Neural crest cell (in vitro differentiated cells): ENCODE measurements around the gene C13orf42. TPM values are rescaled to one million over a fixed set of nuclear protein-coding genes. Genes with fewer than 3 reads are reported as not detected.
"Not testable (repeated sequence)": the region's sequence is repeated elsewhere in the genome, so short reads cannot be mapped to it uniquely, and the experiment has no call there.

Experiments used
- DNase-seq: peaks from one replicate; pipeline ENCODE4 v3.0.0; 2021; ENCODE audit warnings: low read depth, mixed read lengths, low spot score
- H3K27ac Mint-ChIP-seq: one replicate; pipeline ENCODE4 v1.8.0; 2021; ENCODE audit warnings: mild to moderate bottlenecking, mixed read lengths; ENCODE audit not compliant: unreplicated experiment
- H3K27me3 Mint-ChIP-seq: 2 replicates; pipeline ENCODE4 v1.8.0; 2021; ENCODE audit warnings: low read depth, mild to moderate bottlenecking, mixed read lengths
- H3K36me3 Mint-ChIP-seq: 2 replicates; pipeline ENCODE4 v1.8.0; 2021; ENCODE audit warnings: low read depth, mild to moderate bottlenecking, mixed read lengths
- H3K4me1 Mint-ChIP-seq: 2 replicates; pipeline ENCODE4 v1.8.0; 2021; ENCODE audit warnings: mixed read lengths
- H3K4me3 Mint-ChIP-seq: one replicate; pipeline ENCODE4 v1.8.0; 2021; ENCODE audit warnings: mild to moderate bottlenecking, mixed read lengths
- H3K9me3 Mint-ChIP-seq: 2 replicates; pipeline ENCODE4 v1.8.0; 2021; ENCODE audit warnings: mixed read lengths
- CTCF ChIP-seq: fragments of 200-600 bp; sonication (generic); conservative IDR thresholded peaks from 2 replicates; pipeline ENCODE4 v1.5.0; 2021; ENCODE audit warnings: antibody characterized with exemption, mild to moderate bottlenecking
- total RNA-seq: library from RNA; stranded (reverse); gene quantifications from 2 replicates; pipeline ENCODE4 v1.2.1, GENCODE V29; 2021

The C13orf42 gene
- total RNA-seq, 1 donor from 2014 or later, result not detected

GRCh38 chr13:51096131-51096530 is 14.9 kb downstream of the C13orf42 start:
- Mint-ChIP-seq H3K36me3 (no peaks in the 10 kb centered on the region), H3K27ac (no peak overlapping the region), H3K4me3 (no peak overlapping the region), H3K9me3 (peaks cover 4% of the 10 kb centered on the region), H3K4me1 (peaks cover 20% of the 10 kb centered on the region), H3K27me3 (no peaks in the 10 kb centered on the region)
- no peak for DNase-seq
- TF ChIP-seq CTCF, result no peak

- H3K4me1 Mint-ChIP-seq, result peaks cover 20% of the 10 kb centered on the region
- no peak for DNase-seq
- no peak overlapping the region for H3K4me3 Mint-ChIP-seq
- no peak overlapping the region for H3K27ac Mint-ChIP-seq
- H3K9me3 Mint-ChIP-seq, result peaks cover 4% of the 10 kb centered on the region
- H3K36me3 Mint-ChIP-seq, result no peaks in the 10 kb centered on the region
- no peaks in the 10 kb centered on the region for H3K27me3 Mint-ChIP-seq
- no peak for TF ChIP-seq CTCF
Observed at GRCh38 chr13:51093574-51093973, 17.5 kb downstream of the C13orf42 start.

GRCh38 chr13:51091839-51092238 is 19.2 kb downstream of the C13orf42 start:
- H3K9me3 Mint-ChIP-seq, result peaks cover 7% of the 10 kb centered on the region
- no peak for TF ChIP-seq CTCF
- H3K4me1 Mint-ChIP-seq, result peaks cover 4% of the 10 kb centered on the region
- no peaks in the 10 kb centered on the region for H3K36me3 Mint-ChIP-seq
- H3K4me3 Mint-ChIP-seq, result no peak overlapping the region
- H3K27me3 Mint-ChIP-seq, result no peaks in the 10 kb centered on the region
- H3K27ac Mint-ChIP-seq, result no peak overlapping the region
- no peak for DNase-seq

GRCh38 chr13:51083706-51084105 is 27.4 kb downstream of the C13orf42 start:
- H3K36me3 Mint-ChIP-seq, result no peaks in the 10 kb centered on the region
- TF ChIP-seq CTCF, result no peak
- peaks cover 3% of the 10 kb centered on the region for H3K4me1 Mint-ChIP-seq
- DNase-seq, result no peak
- no peak overlapping the region for H3K27ac Mint-ChIP-seq
- peaks cover 3% of the 10 kb centered on the region for H3K9me3 Mint-ChIP-seq
- no peak overlapping the region for H3K4me3 Mint-ChIP-seq
- H3K27me3 Mint-ChIP-seq, result no peaks in the 10 kb centered on the region

GRCh38 chr13:51080478-51081065 is 30.5 kb downstream of the C13orf42 start:
- not testable (repeated sequence) for DNase-seq, H3K27me3 Mint-ChIP-seq, H3K4me1 Mint-ChIP-seq, H3K4me3 Mint-ChIP-seq, H3K36me3 Mint-ChIP-seq, H3K9me3 Mint-ChIP-seq
- H3K27ac Mint-ChIP-seq, result peak overlapping the region; percentile 81

GRCh38 chr13:51071493-51071892 is 39.6 kb downstream of the C13orf42 start:
- Mint-ChIP-seq H3K9me3 (peaks cover 11% of the 10 kb centered on the region), H3K27me3 (no peaks in the 10 kb centered on the region), H3K4me1 (peaks cover 15% of the 10 kb centered on the region), H3K36me3 (no peaks in the 10 kb centered on the region), H3K4me3 (no peak overlapping the region), H3K27ac (peak overlapping the region; percentile 37)
- DNase-seq, result no peak
- no peak for TF ChIP-seq CTCF
